ENCODE results near the gene NTHL1.

The NTHL1 gene

DNA sequence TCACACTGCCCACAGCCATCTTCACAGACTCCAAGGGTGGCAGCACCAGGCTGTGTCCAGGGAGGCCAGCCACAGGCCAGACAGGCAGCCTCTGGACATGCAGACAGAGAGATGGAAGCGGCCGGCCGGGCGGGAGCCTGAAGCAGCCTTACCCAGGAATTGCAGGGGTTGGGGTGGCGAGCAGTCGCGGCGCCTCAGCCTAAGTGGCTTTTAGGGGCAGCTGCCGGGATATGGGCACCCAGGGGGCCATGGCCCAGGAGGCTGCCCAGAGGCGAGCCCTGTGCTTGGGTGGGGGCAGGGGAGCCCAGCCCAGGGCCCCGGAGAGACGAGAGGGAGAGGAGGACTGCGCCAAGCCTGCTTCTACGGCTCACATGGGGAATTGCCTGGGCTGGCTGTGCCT is 22.4 kb downstream of the NTHL1 start (continued):
- TF ChIP-seq, protein P1, sequence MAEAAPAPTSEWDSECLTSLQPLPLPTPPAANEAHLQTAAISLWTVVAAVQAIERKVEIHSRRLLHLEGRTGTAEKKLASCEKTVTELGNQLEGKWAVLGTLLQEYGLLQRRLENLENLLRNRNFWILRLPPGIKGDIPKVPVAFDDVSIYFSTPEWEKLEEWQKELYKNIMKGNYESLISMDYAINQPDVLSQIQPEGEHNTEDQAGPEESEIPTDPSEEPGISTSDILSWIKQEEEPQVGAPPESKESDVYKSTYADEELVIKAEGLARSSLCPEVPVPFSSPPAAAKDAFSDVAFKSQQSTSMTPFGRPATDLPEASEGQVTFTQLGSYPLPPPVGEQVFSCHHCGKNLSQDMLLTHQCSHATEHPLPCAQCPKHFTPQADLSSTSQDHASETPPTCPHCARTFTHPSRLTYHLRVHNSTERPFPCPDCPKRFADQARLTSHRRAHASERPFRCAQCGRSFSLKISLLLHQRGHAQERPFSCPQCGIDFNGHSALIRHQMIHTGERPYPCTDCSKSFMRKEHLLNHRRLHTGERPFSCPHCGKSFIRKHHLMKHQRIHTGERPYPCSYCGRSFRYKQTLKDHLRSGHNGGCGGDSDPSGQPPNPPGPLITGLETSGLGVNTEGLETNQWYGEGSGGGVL (tag by site-specific recombination; IDR thresholded peaks at IDR 0.05): no peak
- TF ChIP-seq ZNF514 (tag by site-specific recombination; IDR thresholded peaks at IDR 0.05) (no peak), ZNF391 (tag by site-specific recombination; IDR thresholded peaks at IDR 0.05; ENCODE audit: borderline replicate concordance, low read depth) (no peak), ZBTB17 (tag by site-specific recombination; IDR thresholded peaks at IDR 0.05) (no peak)
- TF ChIP-seq, protein P2, sequence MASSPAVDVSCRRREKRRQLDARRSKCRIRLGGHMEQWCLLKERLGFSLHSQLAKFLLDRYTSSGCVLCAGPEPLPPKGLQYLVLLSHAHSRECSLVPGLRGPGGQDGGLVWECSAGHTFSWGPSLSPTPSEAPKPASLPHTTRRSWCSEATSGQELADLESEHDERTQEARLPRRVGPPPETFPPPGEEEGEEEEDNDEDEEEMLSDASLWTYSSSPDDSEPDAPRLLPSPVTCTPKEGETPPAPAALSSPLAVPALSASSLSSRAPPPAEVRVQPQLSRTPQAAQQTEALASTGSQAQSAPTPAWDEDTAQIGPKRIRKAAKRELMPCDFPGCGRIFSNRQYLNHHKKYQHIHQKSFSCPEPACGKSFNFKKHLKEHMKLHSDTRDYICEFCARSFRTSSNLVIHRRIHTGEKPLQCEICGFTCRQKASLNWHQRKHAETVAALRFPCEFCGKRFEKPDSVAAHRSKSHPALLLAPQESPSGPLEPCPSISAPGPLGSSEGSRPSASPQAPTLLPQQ (tag by site-specific recombination; IDR thresholded peaks at IDR 0.05): no peak

DNA sequence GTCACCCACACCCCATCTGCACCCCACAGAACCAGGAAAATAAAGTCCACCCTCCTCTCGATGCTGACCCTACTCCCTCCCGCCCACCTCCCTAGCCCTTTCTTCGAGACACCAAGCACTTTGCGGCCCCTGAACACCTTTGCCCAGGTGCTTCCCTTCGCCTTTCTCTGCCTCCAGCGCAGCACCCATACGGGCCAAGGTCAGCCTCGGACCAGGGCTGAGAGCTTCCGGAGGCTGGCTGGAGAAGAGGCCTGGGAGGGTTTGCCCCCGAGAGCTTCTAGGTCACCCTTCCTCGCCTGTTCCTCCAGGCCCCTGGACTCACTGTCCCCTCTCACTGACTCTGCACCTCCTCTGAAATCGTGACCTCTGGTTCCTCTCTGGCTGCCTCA is 23.6 kb downstream of the NTHL1 start:
- Histone ChIP-seq H3K36me3 (ENCODE audit: control insufficient read depth in 2 of 2, insufficient read depth in 1 of 2, low read length in 2 of 2) (no peaks in the 10 kb centered on the region), H3K27ac (ENCODE audit: extremely low read depth, low read depth, low read length) (no peak overlapping the region), H3K4me3 (ENCODE audit: low read depth, low read length) (no peak overlapping the region), H3K9me3 (ENCODE audit: control insufficient read depth, insufficient read depth, low read depth, low read length) (no peaks in the 10 kb centered on the region), H3K4me1 (ENCODE audit: control insufficient read depth, insufficient read depth, low read length) (peaks cover 3% of the 10 kb centered on the region; the same call in 1 of the 2 replicates)
- TF ChIP-seq ZNF707 (tag by site-specific recombination; IDR thresholded peaks at IDR 0.05) (no peak), ZNF830 (tag by site-specific recombination; IDR thresholded peaks at IDR 0.05; ENCODE audit: low read depth) (no peak), ZBTB17 (tag by site-specific recombination; IDR thresholded peaks at IDR 0.05) (no peak), KLF8 (tag by site-specific recombination; IDR thresholded peaks at IDR 0.05) (no peak), ZBTB20 (tag by site-specific recombination; IDR thresholded peaks at IDR 0.05) (no peak), KLF10 (tag by site-specific recombination; IDR thresholded peaks at IDR 0.05) (no peak), MZF1 (tag by site-specific recombination; IDR thresholded peaks at IDR 0.05; ENCODE audit: borderline replicate concordance) (no peak), ZNF341 (tag by site-specific recombination; IDR thresholded peaks at IDR 0.05; ENCODE audit: low read depth) (no peak)
- TF ChIP-seq, protein P3, sequence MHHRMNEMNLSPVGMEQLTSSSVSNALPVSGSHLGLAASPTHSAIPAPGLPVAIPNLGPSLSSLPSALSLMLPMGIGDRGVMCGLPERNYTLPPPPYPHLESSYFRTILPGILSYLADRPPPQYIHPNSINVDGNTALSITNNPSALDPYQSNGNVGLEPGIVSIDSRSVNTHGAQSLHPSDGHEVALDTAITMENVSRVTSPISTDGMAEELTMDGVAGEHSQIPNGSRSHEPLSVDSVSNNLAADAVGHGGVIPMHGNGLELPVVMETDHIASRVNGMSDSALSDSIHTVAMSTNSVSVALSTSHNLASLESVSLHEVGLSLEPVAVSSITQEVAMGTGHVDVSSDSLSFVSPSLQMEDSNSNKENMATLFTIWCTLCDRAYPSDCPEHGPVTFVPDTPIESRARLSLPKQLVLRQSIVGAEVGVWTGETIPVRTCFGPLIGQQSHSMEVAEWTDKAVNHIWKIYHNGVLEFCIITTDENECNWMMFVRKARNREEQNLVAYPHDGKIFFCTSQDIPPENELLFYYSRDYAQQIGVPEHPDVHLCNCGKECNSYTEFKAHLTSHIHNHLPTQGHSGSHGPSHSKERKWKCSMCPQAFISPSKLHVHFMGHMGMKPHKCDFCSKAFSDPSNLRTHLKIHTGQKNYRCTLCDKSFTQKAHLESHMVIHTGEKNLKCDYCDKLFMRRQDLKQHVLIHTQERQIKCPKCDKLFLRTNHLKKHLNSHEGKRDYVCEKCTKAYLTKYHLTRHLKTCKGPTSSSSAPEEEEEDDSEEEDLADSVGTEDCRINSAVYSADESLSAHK (tag by site-specific recombination; IDR thresholded peaks at IDR 0.05): no peak
- TF ChIP-seq, protein P1 (tag by site-specific recombination; IDR thresholded peaks at IDR 0.05): no peak
- ChIA-PET CTCF (interaction anchor here (2.2 to 3.9 kb wide), 3 partner anchors 11 to 130 kb away, joined by 11 to 35 read pairs (median 20); partner anchors contain the start of gene TRAF7), POLR2A (interaction anchor here (1.0 to 3.2 kb wide), 2 partner anchors 113 to 131 kb away, joined by 4 to 18 read pairs; partner anchors contain the start of gene TRAF7)
